HG02678 (cell line): Measurements from ENCODE around the gene FNIP2.
"Not testable (repeated sequence)": the region's sequence is repeated elsewhere in the genome, so short reads cannot be mapped to it uniquely, and the experiment has no call there.

ENCODE experiments used
- ATAC-seq: cut with Tn5 transposase; IDR thresholded peaks from one replicate; pipeline ENCODE4 v1.9.1; 2021; ENCODE audit warnings: mild to moderate bottlenecking, moderate library complexity; ENCODE audit not compliant: unreplicated experiment

The FNIP2 gene

DNA sequence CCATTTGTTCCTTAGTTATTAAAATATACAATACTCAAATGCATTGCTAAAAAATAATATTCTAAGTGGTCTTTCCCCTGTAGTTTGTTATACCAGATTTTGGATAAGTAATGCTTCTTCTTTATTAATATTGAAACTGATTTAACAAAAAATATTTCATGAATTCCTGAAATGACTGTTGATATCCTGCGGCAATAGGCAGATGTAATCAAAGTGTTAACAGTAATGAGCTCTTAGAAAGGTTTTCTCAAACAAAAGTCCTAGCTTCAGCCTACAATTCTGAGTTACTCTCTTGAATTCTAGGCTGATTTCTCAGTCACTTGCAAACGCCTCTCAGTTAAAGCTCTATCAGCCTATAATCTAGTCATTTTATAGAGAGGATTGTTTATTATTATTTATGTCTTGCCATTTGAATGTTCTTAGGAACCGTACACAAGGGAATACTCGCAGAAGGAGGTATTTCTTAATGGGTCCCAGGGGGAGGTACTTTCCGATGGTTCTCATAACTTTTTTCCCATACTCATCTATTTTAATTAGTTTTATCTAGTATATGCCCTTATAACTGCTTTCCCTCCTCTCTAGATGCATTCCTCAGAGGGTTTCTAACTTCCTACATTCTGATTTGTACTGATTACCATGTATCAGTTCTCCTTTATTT lies 96.8 kb downstream of the FNIP2 start:
- no peak for ATAC-seq

DNA sequence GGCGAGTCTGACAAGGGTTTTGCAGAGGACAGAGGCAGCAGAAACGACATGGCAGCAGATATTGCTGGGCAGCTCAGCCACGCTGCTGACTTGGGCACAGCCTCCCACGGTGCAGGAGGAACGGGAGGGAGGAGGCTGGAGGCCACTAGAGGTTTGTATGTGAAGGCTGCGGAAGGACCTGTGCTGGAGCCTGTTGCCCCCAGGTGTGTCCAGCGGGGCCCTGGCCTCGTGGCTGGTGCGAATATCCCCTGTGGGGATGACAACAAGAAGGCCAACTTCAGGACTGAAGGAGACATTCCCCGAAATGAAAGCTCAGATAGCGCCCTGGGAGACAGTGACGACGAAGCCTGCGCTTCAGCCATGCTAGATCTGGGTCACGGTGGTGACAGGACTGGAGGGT lies 100.2 kb downstream of the FNIP2 start:
- ATAC-seq, result no peak

DNA sequence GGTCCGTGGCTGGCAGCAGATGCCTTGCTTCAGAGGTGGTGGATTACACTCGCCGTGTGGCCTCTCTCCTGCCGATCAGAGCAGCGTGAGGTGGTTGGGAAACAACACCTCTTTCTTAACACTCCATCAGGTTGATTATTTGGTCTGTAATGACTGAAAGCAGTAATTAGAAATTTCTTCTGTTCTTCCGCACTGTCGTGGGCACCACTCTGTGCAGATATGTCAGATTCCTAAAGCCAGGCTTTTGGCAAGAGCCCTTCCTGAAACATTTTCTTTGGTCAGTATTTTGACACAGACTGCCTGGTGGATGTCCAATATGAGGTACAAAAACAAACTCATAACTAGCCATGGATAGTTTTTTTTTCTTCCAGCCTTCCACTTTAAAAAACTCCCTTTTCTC lies 100.9 kb downstream of the FNIP2 start:
- no peak for ATAC-seq

DNA sequence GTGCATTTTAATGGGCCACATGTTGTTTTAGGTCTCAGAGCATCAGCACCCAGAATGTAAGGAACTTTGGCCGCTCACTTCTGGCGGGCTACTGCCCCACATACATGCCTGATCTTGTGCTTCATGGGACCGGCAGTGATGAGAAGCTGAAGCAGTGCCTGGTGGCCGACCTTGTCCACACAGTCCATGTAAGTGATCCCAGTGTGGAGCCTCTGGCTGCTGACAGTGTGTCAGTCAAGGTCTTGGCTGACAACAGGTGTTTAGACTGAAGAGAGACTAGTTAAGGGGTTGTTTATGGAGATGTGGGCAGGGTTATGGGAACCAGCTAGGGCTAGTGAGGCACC lies 101.4 kb downstream of the FNIP2 start:
- ATAC-seq, result no peak

DNA sequence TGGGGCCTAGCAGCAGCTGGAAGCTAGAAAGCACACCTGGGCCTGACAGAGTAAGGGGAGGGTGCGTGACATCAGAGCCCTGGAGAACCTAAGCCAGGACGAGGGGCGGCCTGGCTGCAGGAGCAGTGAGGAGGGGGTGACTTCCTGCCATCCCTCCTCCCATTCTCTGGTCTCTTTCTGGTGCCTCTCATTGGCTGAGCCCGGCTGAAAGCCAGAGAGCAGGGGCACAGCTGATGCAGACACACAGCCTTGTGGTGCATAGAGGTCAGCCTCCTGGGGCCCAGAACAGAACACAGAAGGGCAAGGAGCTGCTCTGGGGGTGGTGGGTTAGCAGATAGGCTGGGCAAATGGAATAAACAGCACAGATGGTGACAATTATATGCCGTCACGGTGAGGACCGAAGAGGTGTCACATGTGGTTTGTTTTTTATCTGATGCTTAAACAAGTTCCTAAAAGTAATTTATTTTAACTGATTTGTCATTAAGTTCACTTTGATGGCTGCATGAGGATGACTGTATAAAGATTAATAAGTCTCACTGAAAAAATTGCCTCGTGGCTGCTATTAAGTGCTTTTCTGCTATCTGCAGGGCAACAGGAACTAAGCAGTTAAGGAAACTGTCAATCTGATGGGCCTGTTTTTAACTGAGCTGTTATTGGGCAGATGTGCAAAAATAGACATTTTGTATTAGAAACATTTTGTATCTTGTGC lies 102.0 kb downstream of the FNIP2 start:
- ATAC-seq, result no peak

DNA sequence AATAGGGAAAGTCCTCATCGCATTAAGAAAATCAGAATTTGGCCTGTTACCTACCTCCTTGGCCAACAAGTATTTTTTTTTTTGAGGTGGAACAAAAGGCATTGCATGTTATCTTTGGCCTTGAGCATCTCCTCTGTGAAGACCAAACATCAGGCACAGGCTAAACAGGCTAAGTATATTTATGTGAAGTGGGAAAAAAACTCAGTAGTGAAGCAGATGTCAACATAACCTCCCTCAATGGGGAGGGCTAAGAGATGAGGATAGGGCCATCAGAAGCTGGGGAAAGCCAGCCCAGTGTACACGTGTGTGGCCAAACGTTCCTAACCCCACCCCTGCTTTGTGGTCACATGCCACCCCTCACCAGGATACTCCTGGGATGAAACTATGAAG lies 102.5 kb downstream of the FNIP2 start:
- no peak for ATAC-seq

DNA sequence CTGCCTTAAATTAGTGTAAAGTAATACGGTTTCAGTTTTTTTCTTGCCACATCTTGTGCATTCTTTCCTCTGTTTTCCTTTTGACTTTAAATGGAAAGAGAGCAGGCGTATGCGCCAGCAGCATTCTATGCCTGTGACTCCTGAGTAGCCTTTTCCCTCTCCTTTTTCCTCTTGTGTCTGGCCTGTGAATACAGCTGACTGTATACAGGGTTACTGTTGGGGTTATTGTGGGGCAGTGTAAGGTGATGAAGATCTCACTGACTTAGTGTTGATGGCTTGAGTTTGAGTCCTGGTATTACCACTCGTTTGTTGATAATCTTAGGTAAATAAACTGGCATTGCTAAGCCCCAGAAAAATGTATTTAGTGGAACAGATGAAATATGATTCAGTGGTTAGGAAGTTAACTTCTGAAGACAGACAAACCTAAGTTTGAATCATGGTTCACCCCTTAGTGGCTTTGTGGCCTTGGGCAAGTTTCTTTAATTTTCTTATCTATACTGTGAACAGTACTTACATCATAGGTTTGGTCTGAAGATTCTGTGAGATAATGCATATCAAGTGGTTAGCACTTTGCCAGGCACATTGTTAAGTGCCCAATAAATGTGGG lies 105.1 kb downstream of the FNIP2 start:
- ATAC-seq, result no peak

DNA sequence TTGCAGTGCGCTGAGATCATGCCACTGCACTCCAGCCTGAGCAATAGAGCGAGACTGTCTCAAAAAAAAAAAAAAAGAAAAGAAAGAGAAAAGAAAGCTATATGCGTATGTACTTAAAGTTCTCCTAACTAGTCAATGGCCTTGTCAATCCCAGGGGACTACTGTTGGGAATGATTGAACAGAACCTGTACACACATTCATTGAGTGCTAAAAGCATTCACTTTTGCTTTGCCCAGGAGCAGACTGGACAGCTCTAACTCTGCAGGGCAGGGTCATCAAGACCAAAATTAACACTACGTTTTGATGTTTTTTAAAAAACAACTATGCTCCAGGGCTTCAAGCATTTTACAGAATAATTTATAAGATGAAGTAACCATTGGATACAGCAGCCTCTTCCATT lies 106.2 kb downstream of the FNIP2 start:
- no peak for ATAC-seq

DNA sequence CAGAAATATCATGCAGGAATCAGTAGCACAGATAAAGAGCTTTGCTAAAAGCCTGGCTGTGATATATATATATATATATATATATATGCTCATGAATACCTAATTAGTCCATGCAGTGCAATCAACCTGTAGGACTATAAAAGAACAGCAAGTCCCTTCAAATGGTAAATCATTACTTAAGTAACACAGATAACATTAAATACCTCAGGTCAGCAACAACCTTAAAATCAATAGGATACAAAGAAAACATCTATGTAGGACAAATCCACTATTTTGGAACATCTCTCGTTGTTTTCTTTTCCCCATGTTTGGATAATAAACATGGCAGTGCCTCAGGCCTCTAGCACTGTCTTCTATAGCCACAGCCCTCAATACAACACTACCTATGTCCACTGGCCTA lies 106.6 kb downstream of the FNIP2 start:
- ATAC-seq, result no peak

DNA sequence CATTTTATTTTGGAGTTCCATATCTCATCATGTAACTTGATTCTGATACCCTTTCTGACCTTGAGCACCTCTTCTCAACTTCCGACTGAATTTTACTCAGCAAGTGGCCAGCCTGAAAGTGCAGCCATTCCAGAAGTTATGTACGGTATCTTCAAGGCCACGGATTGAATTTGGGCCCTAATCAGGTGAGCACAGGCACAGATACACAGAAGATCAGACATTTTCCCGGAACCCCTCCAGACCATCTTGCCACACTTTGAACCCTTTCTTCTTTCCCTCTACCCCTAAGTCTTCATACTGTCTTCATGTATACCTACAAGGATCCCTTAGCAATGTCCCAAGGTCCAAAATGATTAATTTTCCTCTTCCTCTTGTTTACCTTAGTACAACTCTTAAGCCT lies 108.2 kb downstream of the FNIP2 start:
- no peak for ATAC-seq

DNA sequence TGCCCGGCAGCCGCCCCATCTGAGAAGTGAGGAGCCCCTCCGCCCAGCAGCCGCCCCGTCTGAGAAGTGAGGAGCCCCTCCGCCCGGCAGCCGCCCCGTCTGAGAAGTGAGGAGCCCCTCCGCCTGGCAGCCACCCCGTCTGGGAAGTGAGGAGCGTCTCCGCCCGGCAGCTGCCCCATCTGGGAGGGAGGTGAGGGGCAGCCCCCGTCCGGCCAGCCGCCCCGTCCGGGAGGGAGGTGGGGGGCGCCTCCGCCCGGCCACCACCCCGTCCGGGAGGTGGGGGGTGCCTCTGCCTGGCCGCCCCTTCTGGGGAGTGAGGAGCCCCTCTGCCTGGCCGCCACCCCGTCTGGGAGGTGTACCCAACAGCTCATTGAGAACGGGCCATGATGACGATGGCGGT lies 113.3 kb downstream of the FNIP2 start:
- ATAC-seq, result not testable (repeated sequence)

DNA sequence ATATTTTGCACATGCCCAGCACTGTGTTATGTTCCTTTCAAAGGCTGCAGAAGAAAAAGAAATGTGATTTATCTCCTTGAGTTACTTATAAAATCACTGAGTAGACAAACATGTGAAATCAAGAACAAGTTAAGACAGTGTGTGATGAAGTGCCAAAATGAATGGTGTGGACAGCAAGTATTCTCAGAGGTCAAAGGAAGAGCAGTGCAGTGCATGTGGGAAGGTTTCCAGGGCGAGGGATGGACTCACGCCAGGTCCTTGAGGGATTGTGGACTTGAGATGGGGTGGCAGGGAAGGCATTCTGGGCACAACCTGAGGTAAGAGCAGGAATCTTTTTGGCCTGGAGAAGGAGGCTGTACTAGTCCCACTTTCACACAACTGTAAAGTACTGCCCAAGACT lies 115.5 kb downstream of the FNIP2 start:
- ATAC-seq, result no peak

DNA sequence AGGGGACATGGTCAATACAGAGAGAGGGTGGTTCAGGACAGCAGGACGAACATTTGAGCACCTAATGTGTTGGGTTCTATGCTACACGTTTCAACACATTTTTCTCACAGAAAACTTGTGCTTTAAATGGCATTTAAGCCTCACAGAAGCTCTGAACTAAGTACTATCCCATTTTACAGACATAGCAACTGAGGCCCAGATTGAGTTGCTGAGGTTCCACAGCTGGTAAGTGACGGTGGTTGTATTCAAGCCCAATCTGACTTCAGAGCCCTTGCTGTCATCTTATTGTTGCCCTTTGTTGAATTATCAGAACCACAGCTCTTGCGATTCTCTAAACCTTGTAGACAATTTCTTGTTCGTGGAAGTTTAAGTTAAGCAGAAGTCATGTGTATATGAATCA lies 116.7 kb downstream of the FNIP2 start:
- ATAC-seq, result no peak

DNA sequence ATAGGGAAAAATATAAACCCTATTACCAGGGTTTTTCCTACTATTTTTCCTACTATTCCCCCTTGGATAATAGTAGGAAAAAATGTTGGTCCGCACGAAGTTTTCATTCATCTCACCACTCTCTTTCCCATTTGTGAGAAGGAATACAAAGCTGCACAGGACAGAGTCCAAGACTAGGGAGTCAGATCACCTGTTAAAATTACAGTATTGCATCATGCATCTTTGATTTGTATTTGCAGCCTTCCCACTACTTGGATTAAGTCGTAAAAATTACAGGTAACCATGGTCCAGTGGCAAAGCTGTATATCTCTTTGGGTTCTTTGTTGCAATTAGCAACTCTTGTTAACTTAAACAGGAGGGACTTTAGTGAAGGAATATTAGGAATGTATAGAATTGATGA lies 121.5 kb downstream of the FNIP2 start:
- no peak for ATAC-seq

DNA sequence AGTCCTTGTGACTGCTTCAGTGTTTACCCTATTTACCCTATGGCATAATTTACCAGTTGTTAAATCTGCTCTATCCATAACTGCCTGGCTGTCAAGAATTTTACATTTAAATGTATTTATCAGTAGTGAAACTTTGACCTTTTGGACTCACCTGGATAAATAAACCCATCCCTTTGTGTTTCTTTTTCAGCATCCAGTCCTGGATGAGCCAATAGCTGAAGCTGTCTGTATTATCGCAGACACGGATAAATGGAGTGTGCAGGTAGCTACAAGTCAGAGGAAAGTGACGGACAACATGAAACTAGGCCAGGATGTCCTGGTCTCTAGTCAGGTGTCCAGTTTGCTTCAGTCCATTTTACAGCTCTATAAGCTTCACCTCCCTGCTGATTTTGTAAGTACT lies 122.4 kb downstream of the FNIP2 start:
- no peak for ATAC-seq

DNA sequence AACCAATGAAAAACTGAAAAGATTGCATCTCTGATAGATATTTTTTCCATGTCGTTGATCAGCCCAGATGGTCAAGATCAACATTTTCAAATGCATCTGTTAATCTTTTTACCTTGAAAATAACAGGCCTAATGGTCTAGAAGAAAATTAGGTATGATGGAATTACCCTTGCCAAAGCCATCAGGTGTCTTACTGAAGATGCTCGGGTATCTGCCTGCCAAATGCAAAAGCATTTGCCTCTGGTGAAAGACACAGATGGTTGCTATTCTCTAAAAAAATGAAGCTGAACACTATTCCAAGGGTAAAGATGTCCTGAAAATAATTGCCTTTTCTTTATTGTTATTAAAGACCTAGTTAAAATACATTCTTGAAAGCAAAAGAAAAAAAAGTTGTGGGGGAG lies 126.0 kb downstream of the FNIP2 start:
- ATAC-seq, result no peak

DNA sequence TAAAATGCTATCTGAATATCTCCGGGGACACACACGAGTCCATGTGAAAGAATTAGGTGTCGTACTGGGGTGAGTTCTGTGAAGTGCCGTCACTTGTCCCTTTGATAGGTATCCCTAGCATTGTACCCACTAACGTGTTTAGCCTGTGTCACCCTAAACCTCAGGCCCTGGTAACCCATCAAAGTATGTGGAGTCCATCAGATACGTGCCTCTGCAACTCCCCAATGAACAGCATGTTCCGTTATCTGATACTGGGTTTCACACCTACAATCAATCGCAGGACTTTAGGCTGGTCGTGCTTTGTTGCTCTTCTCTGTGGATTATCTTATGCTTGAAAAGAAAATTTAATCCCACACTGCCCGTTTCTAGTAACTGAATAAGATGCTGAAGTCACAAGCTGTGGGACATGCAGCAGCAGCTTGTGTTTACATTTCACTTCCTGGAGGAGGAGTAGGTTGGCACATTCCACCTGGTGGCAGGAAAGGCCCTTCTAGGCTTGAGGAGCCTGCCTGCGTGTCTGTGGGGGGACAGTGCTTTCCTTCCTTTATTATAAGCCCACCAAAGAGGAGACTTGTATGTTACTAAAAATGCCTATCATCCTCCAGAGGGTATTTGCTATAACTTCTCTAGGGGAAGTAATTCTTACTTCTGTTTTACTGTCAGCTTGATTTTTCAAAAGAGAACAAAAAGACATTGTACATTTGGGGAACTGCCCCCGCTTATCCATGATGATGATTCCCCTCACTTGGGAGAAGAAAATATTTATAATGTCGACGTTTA lies 127.2 kb downstream of the FNIP2 start:
- ATAC-seq, result no peak

DNA sequence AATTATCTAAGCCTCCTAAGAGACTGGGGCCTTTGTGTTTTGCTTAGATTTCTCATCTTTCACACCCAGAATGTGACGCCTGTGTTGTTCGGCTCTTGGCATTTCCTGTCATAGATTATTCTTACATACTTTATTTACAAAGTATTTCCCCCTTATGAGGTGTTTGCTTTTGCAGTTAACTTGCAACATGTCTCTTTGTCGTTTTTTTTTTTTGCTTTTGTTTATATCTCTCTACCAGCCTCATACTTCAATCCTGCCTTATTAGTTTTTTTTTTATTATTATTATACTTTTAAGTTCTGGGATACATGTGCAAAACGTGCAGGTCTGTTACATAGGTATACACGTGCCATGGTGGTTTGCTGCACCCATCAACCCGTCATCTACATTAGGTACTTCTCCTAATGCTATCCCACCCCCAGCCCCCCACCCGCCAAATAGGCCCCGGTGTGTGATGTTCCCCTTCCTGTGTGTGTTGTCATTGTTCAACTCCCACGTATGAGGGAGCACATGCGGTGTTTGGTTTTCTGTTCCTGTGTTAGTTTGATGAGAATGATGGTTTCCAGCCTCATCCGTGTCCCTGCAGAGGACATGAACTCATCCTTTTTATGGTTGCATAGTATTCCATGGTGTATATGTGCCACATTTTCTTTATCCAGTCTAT lies 127.9 kb downstream of the FNIP2 start:
- ATAC-seq, result not testable (repeated sequence)

DNA sequence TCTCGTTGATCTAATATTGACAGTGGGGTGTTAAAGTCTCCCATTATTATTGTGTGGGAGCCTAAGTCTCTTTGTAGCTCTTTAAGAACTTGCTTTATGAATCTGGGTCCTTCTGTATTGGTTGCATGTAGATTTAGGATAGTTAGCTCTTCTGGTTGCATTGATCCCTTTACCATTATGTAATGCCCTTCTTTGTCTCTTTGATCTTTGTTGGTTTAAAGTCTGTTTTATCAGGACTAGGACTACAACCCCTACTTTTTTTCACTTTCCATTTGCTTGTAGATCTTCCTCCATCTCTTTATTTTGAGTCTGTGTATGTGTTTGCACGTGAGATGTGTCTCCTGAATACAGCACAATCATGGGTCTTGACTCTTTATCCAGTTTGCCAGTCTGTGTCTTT lies 131.6 kb downstream of the FNIP2 start:
- ATAC-seq, result not testable (repeated sequence)

DNA sequence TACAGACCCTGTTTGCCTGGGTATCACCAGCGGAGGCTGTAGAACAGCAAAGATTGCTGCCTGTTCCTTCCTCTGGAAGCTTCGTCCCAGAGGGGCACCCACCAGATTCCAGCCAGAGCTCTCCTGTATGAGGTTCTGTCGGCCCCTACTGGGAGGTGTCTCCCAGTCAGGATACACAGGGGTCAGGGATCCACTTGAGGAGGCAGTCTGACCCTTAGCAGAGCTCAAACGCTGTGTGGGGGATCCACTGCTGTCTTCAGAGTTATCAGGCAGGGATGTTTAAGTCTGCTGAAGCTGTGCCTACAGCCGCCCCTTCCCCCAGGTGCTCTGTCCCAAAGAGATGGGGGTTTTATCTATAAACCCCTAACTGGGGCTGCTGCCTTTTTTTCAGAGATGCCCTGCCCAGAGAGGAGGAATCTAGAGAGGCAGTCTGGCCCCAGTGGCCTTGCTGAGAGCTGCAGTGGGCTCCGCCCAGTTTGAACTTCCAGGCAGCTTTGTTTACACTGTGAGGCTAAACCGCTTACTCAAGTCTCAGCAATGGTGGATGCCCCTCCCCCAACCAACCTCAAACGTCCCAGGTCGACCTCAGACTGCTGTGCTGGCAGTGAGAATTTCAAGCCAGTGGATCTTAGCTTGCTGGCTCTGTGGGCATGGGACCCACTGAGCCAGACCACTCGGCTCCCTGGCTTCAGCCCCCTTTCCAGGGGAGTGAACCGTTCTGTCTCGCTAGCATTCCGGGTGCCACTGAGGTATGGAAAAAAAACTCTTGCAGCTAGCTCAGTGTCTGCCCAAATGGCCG lies 133.7 kb downstream of the FNIP2 start:
- ATAC-seq, result not testable (repeated sequence)

DNA sequence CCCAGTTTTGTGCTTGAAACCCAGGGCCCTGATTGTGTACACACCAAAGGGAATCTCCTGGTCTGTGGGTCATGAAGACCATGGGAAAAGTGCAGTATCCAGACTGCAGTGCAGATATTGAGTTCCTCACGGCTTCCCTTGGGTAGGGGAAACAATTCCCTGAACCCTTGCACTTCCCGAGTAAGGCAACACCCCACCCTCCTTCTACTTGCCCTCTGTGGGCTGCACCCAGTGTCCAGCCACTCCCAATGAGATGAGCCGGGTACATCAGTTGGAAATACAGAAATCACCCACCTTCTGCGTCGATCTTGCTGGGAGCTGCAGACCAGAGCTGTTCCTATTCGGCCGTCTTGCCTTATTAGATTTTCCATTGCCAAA lies 134.2 kb downstream of the FNIP2 start:
- ATAC-seq, result no peak
